Testis (tissue), 2 donors: ENCODE results near the gene ART4.

Experiments used
- POLR2A ChIP-seq: fragments of 450-650 bp; IDR thresholded peaks from one replicate; pipeline ENCODE4 v1.6.1; 2017; ENCODE audit warnings: antibody characterized with exemption, mild to moderate bottlenecking, moderate library complexity
- TF ChIP-seq, protein P1 (sequence below), 3 experiments: fragments of 450-650 bp in 2 of 3; fragments of 200-600 bp in 1 of 3; sonication (generic) in 1 of 3; IDR thresholded peaks; one replicate each; pipeline ENCODE4 v1.5.1; 2016 to 2019; ENCODE audit warnings: antibody characterized with exemption in 3 of 3, mild to moderate bottlenecking in 2 of 3, moderate library complexity in 1 of 3

DNA sequence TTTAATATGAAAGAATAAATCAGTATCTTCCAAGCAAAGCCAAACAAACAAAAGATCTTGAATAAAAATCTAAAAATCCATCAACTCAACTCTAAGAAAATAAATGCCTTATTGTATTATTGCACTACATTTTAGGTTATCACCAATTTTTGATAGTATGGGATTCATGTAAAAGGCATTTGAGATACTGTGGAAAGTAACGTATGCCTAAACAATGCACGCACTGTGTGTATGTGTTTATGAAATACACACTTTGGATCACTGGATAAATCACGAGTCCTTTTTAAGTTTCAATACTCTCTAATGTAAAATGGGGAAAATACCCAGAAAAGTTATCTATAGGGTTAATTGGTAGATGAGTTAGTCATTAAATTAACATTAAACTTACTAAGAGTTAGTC lies 57.8 kb downstream of the ART4 start:
- no peak for TF ChIP-seq POLR2A
- TF ChIP-seq, protein P1, sequence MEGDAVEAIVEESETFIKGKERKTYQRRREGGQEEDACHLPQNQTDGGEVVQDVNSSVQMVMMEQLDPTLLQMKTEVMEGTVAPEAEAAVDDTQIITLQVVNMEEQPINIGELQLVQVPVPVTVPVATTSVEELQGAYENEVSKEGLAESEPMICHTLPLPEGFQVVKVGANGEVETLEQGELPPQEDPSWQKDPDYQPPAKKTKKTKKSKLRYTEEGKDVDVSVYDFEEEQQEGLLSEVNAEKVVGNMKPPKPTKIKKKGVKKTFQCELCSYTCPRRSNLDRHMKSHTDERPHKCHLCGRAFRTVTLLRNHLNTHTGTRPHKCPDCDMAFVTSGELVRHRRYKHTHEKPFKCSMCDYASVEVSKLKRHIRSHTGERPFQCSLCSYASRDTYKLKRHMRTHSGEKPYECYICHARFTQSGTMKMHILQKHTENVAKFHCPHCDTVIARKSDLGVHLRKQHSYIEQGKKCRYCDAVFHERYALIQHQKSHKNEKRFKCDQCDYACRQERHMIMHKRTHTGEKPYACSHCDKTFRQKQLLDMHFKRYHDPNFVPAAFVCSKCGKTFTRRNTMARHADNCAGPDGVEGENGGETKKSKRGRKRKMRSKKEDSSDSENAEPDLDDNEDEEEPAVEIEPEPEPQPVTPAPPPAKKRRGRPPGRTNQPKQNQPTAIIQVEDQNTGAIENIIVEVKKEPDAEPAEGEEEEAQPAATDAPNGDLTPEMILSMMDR (IDR thresholded peaks at IDR 0.05) = no peak
